B cell (primary cell): ENCODE results near the gene CLEC2A. TPM values are rescaled to one million over a fixed set of nuclear protein-coding genes. Genes with fewer than 3 reads are reported as not detected.

ENCODE experiments used
- ATAC-seq: fragments of 200-7000 bp; cut with Tn5 transposase; one replicate; pipeline ENCODE4 v1.10.0; 2021; ENCODE audit warnings: low read depth, mild to moderate bottlenecking, moderate number of reproducible peaks, moderate library complexity
- CTCF ChIA-PET: fragments of 350-600 bp; sonication (Branson Sonifier 250); formaldehyde crosslinking; loops from one replicate; lab custom pipeline; 2021; ENCODE audit warnings: antibody characterized with exemption, inconsistent platforms; lab: Charles Lee
- POLR2A ChIA-PET: fragments of 350-600 bp; sonication (Branson Sonifier 250); formaldehyde crosslinking; loops from one replicate; lab custom pipeline; 2021; ENCODE audit warnings: antibody characterized with exemption; lab: Charles Lee
- DNase-seq: peaks from one replicate; pipeline ENCODE4 v3.0.0; 2013
- H2AFZ ChIP-seq: 2 replicates; pipeline ENCODE4 v1.6.1; 2012; ENCODE audit warnings: mild to moderate bottlenecking, low read depth, low read length; ENCODE audit not compliant: insufficient read depth, poor library complexity, severe bottlenecking
- H3K27ac ChIP-seq, 2 donors: 1 replicate in 1 of 2; 2 replicates in 1 of 2; pipeline ENCODE4 v1.5.1; 2012 to 2013; ENCODE audit warnings: low read length in 2 of 2, mild to moderate bottlenecking in 2 of 2, moderate library complexity in 1 of 2
- H3K27me3 ChIP-seq, 4 experiments: fragments of 200-600 bp in 1 of 4; sonication (generic) in 1 of 4; replicated peaks in 1 of 4; 1 replicate in 2 of 4; 2 replicates in 2 of 4; pipeline versions ENCODE4 v1.6.1 to v1.7.0; 2013 to 2016; ENCODE audit warnings: low read length in 3 of 4, mild to moderate bottlenecking in 2 of 4, mixed read lengths in 1 of 4, moderate library complexity in 1 of 4; ENCODE audit not compliant: insufficient read depth in 4 of 4, control insufficient read depth in 3 of 4; ENCODE audit errors: control extremely low read depth in 1 of 4
- H3K36me3 ChIP-seq, 2 experiments: replicated peaks in 1 of 2; 1 replicate in 1 of 2; 2 replicates in 1 of 2; pipeline versions ENCODE4 v1.6.1 to v1.7.1; 2013; ENCODE audit warnings: low read length in 1 of 2; ENCODE audit not compliant: insufficient read depth in 2 of 2, control insufficient read depth in 1 of 2; ENCODE audit errors: control extremely low read depth in 1 of 2, extremely low read depth in 1 of 2
- H3K4me1 ChIP-seq, 2 donors: fragments of 200-600 bp in 1 of 2; sonication (generic) in 1 of 2; 1 replicate in 1 of 2; 2 replicates in 1 of 2; pipeline versions ENCODE4 v1.5.1 to v1.6.1; 2013 to 2017; ENCODE audit warnings: low read length in 2 of 2; ENCODE audit not compliant: control insufficient read depth in 2 of 2, insufficient read depth in 2 of 2
- H3K4me2 ChIP-seq: replicated peaks from 2 replicates; pipeline ENCODE3; 2012; ENCODE audit warnings: mild to moderate bottlenecking, low read depth, low read length; ENCODE audit not compliant: poor library complexity, severe bottlenecking
- H3K4me3 ChIP-seq, 5 experiments: fragments of 200-600 bp in 1 of 5; sonication (generic) in 1 of 5; 1 replicate in 3 of 5; 2 replicates in 2 of 5; pipeline versions ENCODE4 v1.5.1 to v1.7.0; 2011 to 2016; ENCODE audit warnings: low read length in 4 of 5, mild to moderate bottlenecking in 4 of 5, low read depth in 2 of 5, control low read depth in 1 of 5, moderate library complexity in 1 of 5; ENCODE audit not compliant: insufficient read depth in 1 of 5; ENCODE audit errors: control extremely low read depth in 1 of 5, extremely low read depth in 1 of 5
- H3K79me2 ChIP-seq: fragments of 200-600 bp; sonication (generic); one replicate; pipeline ENCODE4 v1.6.0; 2016; ENCODE audit warnings: low read length; ENCODE audit not compliant: control insufficient read depth, insufficient read depth
- H3K9ac ChIP-seq: fragments of 200-600 bp; sonication (generic); 2 replicates; pipeline ENCODE4 v1.6.1; 2017; ENCODE audit warnings: mild to moderate bottlenecking, low read length, moderate library complexity
- H3K9me3 ChIP-seq, 3 donors: one replicate each; pipeline versions ENCODE4 v1.6.1 to v1.7.1; 2013; ENCODE audit warnings: low read length in 2 of 3; ENCODE audit not compliant: control insufficient read depth in 2 of 3, insufficient read depth in 1 of 3; ENCODE audit errors: control extremely low read depth in 1 of 3
- H4K20me1 ChIP-seq: 2 replicates; pipeline ENCODE4 v1.6.0; 2012; ENCODE audit warnings: mild to moderate bottlenecking, low read length; ENCODE audit not compliant: insufficient read depth, control insufficient read depth, poor library complexity, severe bottlenecking
- H3K27ac Mint-ChIP-seq: one replicate; pipeline ENCODE4 v1.8.0; 2021; ENCODE audit warnings: mixed read lengths
- H3K27me3 Mint-ChIP-seq: one replicate; pipeline ENCODE4 v1.8.0; 2021; ENCODE audit warnings: mixed read lengths
- H3K4me1 Mint-ChIP-seq: one replicate; pipeline ENCODE4 v1.8.0; 2021; ENCODE audit warnings: mixed read lengths
- H3K4me3 Mint-ChIP-seq: one replicate; pipeline ENCODE4 v1.8.0; 2021; ENCODE audit warnings: mixed read lengths
- H3K9me3 Mint-ChIP-seq: one replicate; pipeline ENCODE4 v1.8.0; 2022; ENCODE audit warnings: mixed read lengths; ENCODE audit not compliant: insufficient read depth
- CTCF ChIP-seq: fragments of 200-600 bp; IDR thresholded peaks from one replicate; pipeline ENCODE4 v1.8.0; 2022; ENCODE audit warnings: antibody characterized with exemption, mild to moderate bottlenecking
- EZH2 ChIP-seq: IDR thresholded peaks from 2 replicates; pipeline ENCODE4 v1.6.1; 2012; ENCODE audit warnings: borderline replicate concordance, low read depth, mild to moderate bottlenecking, moderate library complexity, low read length; ENCODE audit not compliant: insufficient read depth, poor library complexity, severe bottlenecking
- WGBS: methylation state at CpG from one replicate; pipeline ENCODE4 v1.1.5; 2013; ENCODE audit warnings: missing lambda C conversion rate; ENCODE audit not compliant: insufficient coverage; 5-methylcytosine and 5-hydroxymethylcytosine counted together
- intact Hi-C: fragments of 100-400 bp; cut with micrococcal nuclease; formaldehyde crosslinking; loops from one replicate; pipeline ENCODE4 v1.10.0; 2022
- polyA minus RNA-seq: library from RNA; depleted of rRNA, polyadenylated mRNA; stranded (reverse); fragments of >200 nt; gene quantifications from 2 replicates; pipeline ENCODE4 v1.2.3, GENCODE V29; 2012
- polyA plus RNA-seq: library from polyadenylated mRNA; depleted of rRNA; stranded (reverse); fragments of >200 nt; gene quantifications from 2 replicates; pipeline ENCODE4 v1.2.3, GENCODE V29; 2012
- total RNA-seq, 2 donors: library from RNA; stranded (reverse); fragments of 120-200 nt in 1 of 2; gene quantifications; 1 replicate in 1 of 2; 2 replicates in 1 of 2; pipeline versions ENCODE4 v1.2.3 to v1.2.4, GENCODE V29; 2013 to 2022

Gene CLEC2A
- total RNA-seq (not detected in 2 replicates), polyA plus RNA-seq (not detected in 2 replicates), polyA minus RNA-seq (not detected in 2 replicates)
- not detected for total RNA-seq (2013)

- Mint-ChIP-seq H3K9me3 (no peaks in the 10 kb centered on the region), H3K27me3 (peaks cover 26% of the 10 kb centered on the region), H3K27ac (no peak within 1 kb of the TSS), H3K4me3 (no peak within 1 kb of the TSS), H3K4me1 (peaks cover 3% of the 10 kb centered on the region)
- CTCF ChIA-PET: interaction anchor here (0.9 to 2.6 kb wide), 5 partner anchors 8 to 601 kb away, joined by 3 to 9 read pairs (median 6); no protein-coding TSS in a partner anchor
- no peak within 1 kb of the TSS for H3K9ac ChIP-seq
- intact Hi-C loops: no loop called here
- no peak within 1 kb of the TSS for H3K27ac ChIP-seq
- peaks cover 6 to 7% of the 10 kb centered on the region in 2 donors for H3K4me1 ChIP-seq
- H2AFZ ChIP-seq: no peak within 1 kb of the TSS
- no peak for DNase-seq
- no peak within 1 kb of the TSS for H3K4me3 ChIP-seq
- no peaks in the 10 kb centered on the region for H3K79me2 ChIP-seq
- no peaks in the 10 kb centered on the region for H4K20me1 ChIP-seq
- peaks cover 0 to 4% (median 0%) of the 10 kb centered on the region in 4 experiments for H3K27me3 ChIP-seq
- H3K36me3 ChIP-seq: no peaks in the 10 kb centered on the region
- no peak for TF ChIP-seq CTCF
- TF ChIP-seq EZH2: no peak
- POLR2A ChIA-PET: no interaction called here
- WGBS: 60% methylated on average over 1 of the region's 6 CpGs
- no peak within 1 kb of the TSS for H3K4me2 ChIP-seq
- H3K9me3 ChIP-seq: no peaks in the 10 kb centered on the region
- no peak for ATAC-seq
These were observed at the start of gene CLEC2A for GRCh38 chr12:9932270-9932669. CLEC2A (minus strand) TSS chr12:9932370; CDS start chr12:9932329, 41 bp downstream.

DNA sequence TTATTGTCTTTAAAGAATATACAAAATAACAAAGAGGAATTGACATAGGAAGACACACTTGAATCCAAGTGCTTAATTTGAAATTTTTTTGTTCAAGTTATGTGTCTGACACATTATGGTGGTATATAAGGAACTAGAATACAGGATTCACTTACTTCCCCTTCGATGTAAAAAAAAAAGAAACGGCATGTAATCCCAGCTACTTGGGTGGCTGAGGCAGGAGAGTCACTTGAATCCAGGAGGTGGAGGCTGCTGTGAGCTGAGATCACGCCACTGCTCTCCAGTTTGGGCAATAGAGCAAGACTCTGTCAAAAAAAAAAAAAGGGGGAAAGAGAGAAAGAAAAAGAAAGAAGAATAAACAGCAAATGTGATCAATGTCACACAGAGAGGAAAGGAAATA, 48.0 kb upstream of the CLEC2A start:
- Histone ChIP-seq H3K4me3 (no peak overlapping the region), H3K9me3 (peaks cover 0 to 9% (median 8%) of the 10 kb centered on the region in 3 donors), H3K79me2 (no peaks in the 10 kb centered on the region), H2AFZ (no peak overlapping the region), H3K36me3 (no peaks in the 10 kb centered on the region), H4K20me1 (no peaks in the 10 kb centered on the region), H3K27me3 (peaks cover 0 to 4% (median 0%) of the 10 kb centered on the region in 4 experiments), H3K9ac (no peak overlapping the region), H3K4me2 (no peak overlapping the region), H3K27ac (no peak overlapping the region), H3K4me1 (no peaks in the 10 kb centered on the region)
- DNase-seq (no peak), ATAC-seq (no peak)
- Mint-ChIP-seq H3K4me3 (no peak overlapping the region), H3K27me3 (peaks cover 33% of the 10 kb centered on the region), H3K9me3 (peaks cover 9% of the 10 kb centered on the region), H3K4me1 (no peaks in the 10 kb centered on the region), H3K27ac (no peak overlapping the region)
- CTCF ChIA-PET: no interaction called here
- no peak for TF ChIP-seq EZH2
- no peak for TF ChIP-seq CTCF
- WGBS: 92% methylated on average over 3 of the region's 3 CpGs
- POLR2A ChIA-PET: no interaction called here
- intact Hi-C loops: no loop called here
